HG03439 (cell line): ENCODE results near the gene ASF1A.

Experiments
- ATAC-seq: cut with Tn5 transposase; IDR thresholded peaks from one replicate; pipeline ENCODE4 v1.9.1; 2021; ENCODE audit warnings: mild to moderate bottlenecking, moderate library complexity; ENCODE audit not compliant: unreplicated experiment

Gene ASF1A

GRCh38 chr6:118912646-118913045, 18.7 kb downstream of the ASF1A start:
- no peak for ATAC-seq

- no peak for ATAC-seq
These were observed 19.2 kb downstream of the ASF1A start for GRCh38 chr6:118913161-118913560.

DNA sequence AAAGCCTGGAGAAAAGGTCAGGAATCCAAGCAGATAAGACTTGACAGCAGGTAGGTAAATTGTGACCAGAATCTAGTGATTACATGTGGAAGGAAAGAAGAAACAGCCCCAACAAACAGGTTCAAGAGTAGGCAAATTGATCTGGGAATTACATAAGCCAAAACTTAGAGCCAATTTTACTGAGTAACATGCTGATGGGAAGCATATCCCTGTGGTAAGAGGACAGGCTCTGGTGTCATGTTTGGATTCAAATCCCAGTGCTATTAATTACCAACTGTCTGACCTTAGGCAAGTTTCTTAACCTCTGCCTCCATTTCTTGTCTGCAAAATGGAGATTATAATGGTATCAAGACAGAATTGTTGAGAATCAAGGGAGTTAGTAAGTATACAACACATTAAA, 20.6 kb downstream of the ASF1A start:
- no peak for ATAC-seq

DNA sequence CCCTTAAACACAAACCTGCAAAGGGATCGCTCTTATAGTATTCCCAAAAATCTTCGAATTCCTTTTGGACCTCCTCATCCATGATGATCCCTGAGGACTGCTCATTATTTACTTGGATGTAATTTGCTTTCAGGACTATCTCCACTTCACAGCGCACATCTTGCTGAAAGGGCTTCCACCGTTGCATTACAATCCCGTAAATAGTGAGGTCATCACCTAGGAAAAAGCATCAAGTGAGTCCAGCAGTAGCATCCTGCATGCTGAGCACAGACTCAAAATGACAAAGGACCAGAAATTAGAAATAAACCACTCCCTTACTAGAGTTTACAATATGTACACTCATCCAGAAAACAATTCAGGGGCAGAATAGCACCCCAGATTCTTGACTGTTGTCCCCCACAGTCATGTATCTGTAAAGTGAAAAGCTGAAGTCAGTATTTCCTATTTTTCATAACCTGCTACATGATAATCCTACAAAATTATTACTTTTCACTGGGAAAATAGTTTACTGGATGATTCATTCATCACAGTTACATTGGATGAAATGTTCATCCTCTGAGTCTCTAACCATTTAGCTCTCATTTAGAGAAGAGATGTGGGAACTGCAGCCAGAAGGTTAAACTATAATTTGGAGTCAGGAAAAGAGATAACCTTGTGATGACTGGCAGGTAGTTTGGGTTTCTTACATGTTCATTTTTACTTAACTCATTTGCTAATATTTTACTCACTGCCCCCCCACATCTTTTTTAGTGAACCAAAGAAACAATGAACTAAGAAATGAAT, 23.8 kb downstream of the ASF1A start:
- no peak for ATAC-seq

DNA sequence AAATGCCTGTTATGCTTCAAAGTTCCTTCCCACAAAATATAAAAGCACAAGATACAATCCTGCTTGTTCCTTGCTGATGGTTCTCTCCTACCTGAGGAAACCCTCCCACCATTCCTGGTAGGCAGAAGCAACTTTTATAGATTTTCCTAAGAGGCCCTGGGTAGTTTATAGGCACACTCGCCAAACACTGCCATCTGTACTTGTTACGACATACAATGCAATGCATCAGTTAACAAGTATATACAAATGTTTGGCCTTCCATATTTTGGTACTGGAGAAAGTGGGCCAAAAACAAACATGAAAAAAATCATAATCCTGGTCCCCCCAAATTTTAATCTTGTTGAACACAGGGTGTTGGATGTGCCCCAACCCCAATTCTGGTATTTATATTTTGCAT, 24.4 kb downstream of the ASF1A start:
- ATAC-seq = no peak

GRCh38 chr6:118921084-118921483, 27.1 kb downstream of the ASF1A start:
- no peak for ATAC-seq

- no peak for ATAC-seq
These were observed 29.1 kb downstream of the ASF1A start for GRCh38 chr6:118923035-118923434.

DNA sequence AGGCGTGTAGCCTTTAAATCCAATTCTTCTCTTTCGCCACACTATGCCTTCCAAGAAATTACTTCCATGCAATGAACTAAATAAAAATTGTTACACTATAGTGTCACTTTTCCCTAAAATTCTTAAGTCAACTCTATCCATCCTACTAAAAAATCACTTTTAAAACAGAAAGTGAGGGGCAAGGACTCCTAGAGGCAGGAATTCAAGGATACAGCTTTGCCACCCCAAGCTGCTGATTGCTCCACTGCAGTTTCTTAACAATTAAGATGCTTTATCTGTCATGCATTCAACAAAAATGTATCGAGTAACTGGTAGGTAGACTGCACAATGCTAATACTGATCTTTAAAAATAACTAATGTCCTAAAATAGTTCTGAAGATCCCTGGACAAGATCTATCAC, 36.7 kb downstream of the ASF1A start:
- ATAC-seq = no peak

- ATAC-seq = no peak
These were observed 37.5 kb downstream of the ASF1A start for GRCh38 chr6:118931436-118931835.

GRCh38 chr6:118932421-118932820, 38.5 kb downstream of the ASF1A start:
- no peak for ATAC-seq

DNA sequence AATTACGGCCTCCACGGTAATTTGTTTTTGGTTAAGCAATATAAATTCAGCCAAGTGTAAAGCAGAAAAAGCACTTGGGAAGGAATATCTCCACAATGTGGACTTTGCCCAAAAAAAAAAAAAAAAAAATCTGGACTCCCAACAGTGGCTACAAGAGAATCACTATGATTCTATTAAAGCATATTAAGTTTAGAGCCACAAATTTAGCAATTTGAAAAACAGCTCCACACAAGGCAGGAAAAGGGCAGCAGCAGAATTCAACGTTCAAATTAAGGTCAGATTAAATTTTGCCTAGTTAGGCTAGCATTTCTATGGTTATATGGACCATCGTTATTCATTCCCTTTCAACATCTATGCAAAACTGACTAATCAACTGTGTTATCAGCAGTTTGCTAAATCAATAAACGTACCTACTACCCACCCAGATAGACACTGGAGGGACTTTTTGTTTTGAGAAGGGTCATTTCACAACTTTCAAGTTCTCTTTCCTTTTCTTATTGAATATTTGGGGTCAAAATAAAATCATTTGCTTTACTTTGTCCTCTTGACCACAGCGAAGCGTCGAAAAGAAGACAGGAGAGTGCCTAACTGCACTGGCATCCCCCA, 40.0 kb downstream of the ASF1A start:
- no peak for ATAC-seq

GRCh38 chr6:118934461-118935330, 40.7 kb downstream of the ASF1A start, which contains the start of gene MCM9:
Gene MCM9 (minus strand): TSS chr6:118935159. CDS start chr6:118931723, 3,436 bp downstream.
- ATAC-seq = peak; percentile 96

DNA sequence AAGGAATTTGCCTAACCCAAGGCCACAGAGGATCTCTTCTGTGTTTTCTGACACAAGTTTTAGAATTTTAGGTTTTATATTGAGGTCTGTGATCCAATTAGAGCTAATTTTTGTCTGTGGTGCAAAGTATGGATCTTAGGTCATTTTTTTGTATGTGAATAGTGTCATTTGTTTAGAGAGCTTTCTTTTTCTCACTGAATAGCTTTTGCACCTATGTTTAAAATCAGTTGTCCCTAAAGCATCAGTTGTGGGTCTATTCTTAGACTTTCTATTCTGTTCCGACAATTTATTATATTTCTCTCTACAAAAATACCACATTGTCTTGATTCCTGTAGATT, 41.3 kb downstream of the ASF1A start:
- peak; percentile 7 for ATAC-seq

DNA sequence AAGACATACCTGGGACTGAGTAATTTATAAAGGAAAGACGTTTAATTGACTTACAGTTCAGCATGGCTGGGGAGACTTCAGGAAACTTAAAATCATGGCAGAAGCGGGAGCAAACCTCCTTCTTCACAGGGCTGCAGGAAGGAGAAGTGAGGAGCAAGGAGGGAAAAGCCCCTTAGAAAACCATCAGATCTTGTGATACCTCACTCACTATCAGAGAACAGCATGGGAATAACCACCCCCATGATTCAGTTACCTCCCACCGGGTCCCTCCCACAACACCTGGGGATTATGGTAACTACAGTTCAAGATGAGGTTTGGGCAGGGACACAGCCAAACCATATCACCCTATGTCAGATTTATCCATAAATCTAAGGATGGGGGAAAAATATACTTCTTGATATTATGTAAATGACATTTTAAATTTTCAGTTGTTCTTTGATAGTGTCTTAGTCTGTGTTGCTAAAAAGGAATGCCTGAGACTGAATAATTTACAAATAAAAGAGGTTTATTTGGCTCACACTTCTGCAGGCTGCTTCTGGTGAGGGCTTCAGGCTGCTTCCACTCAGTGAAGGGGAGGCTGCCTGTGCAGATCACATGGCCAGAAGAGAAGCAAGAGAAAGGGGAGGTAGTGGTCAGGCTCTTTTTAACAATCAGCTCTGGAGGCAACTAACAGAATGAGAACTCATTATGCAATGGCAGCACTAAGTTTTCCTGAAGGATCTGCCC, 42.2 kb downstream of the ASF1A start:
- ATAC-seq = no peak

- ATAC-seq = no peak
These were observed 45.7 kb downstream of the ASF1A start for GRCh38 chr6:118939683-118940082.

DNA sequence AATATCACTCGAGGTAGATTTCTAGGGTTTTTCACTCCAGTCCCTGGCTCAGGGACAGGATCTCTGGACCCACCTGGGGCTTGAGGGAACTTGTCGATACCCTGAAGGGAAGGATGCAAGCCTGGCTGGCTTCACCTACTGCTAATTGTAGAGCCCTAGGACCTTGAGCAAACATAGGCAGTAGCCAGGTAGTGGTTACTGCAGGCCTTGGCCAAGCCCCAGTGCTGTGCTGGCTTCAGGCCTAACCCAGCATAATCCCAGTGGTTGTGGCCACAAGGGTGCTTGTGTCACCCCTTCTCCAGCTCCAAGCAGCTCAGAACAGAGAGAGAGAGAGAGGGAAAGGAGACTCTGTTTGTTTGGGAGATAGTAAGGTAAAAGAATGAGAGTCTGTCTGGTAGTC, 46.8 kb downstream of the ASF1A start:
- ATAC-seq = no peak

DNA sequence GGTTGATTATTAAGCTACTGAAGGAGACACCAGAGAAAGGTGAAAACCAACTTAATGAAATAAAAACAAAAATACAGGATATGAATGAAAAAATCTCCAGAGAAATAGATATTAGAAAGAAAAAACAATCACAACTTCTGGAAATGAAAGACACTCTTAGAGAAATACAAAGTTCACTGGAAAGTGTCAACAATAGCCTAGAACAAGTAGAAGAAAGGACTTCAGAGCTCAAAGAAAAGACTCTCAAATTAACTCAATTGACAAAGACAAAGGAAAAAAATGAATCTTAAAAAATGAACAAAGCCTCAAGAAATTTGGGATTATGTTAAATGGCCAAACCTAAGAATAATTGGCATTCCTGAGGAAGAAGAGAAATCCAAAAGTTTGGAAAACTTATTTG, 51.3 kb downstream of the ASF1A start:
- no peak for ATAC-seq

DNA sequence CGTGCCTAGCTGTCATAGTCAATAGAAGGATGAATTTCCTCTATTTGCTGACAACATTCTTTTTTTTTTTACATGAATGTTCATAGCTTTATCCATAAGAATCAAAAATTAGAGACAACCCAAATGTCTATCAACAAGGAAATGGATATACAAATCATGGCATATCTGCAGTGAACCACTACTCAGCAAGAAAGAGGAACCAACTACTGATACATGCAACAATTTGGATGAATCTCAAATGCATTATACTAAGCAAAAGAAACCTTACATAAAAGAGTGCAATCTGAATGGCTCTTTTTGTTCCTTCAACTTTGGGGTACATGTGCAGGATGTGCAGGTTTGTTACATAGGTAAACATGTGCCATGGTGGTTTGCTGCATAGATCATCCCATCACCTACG, 58.7 kb downstream of the ASF1A start:
- no peak for ATAC-seq

DNA sequence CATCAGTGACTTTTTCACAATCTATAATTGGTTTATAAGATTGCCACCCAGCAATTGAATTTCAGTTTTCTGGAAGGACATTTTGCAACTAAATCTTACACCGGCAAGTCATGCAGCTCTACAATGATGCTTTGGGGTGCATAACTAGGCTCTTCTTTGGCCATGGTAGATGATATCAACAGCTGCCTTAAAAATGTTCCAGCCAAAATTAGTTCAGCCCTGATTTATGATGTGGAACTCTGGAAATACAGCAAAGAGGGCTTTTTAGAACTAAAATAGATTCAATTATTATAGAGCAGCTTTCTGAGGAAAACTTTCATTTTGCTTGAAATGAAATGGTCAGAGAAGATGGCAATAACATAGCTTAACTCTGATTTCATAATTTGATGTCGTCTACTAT, 59.4 kb downstream of the ASF1A start:
- ATAC-seq = no peak
